ENCODE measurements around the gene RANBP9. TPM values are rescaled to one million over a fixed set of nuclear protein-coding genes. Genes with fewer than 3 reads are reported as not detected.

RANBP9 gene
- total RNA-seq, 6 experiments from 2014 or later: 14.1 to 17.9 (median 15.9) TPM

DNA sequence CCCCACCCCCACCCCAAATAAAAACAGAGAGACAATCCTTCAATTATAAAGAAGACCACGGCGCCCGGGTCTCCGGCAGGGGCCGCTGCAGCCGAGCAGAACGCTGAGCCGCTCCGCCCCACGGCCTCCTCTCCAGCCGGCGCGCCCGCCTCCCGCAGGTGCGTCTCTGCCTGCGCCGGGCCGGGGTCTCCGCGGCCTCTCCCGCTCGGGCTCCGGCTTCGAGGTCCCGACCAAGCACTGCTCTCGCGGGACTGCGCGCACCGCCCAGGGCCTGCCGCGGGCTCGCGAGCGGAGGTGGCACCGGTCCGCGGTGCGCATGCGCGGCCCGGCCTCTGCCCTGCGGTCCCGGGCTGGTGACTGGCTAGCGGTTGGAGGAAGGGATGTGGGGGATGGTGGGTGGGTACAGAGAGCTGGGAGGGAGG, 137.5 kb downstream of the RANBP9 start:
- H3K9me3 ChIP-seq: no peaks in the 10 kb centered on the region
- TF ChIP-seq CTCF (IDR thresholded peaks at IDR 0.05): peak; percentile 47 to 52 (median 48)
- TF ChIP-seq POLR2A (IDR thresholded peaks at IDR 0.05): peak; percentile 85
- no peaks in the 10 kb centered on the region for H3K27me3 ChIP-seq
- peak; percentile 88 to 95 (median 90) for ATAC-seq
- H3K36me3 ChIP-seq: no peaks in the 10 kb centered on the region
- WGBS (ENCODE audit: insufficient coverage, low coverage, low lambda C conversion rate, missing lambda C conversion rate): under 1% methylated on average over 22 of the region's 46 CpGs
- peak; percentile 96 to 98 (median 96) for DNase-seq
- intact Hi-C loops (cut with DNase I): loop anchor here in 1 of 2 donors (10.0 kb wide), 1 partner anchor 89 kb away; the partner anchor contains the start of gene GFOD1
- H3K4me1 ChIP-seq: peaks cover 0 to 45% (median 6%) of the 10 kb centered on the region in 4 donors
- H3K4me3 ChIP-seq: peak overlapping the region; percentile 77 to 89 (median 89)
- H3K27ac ChIP-seq: peak overlapping the region; percentile 95 to 98 (median 96)

- DNase-seq: peak; percentile 42 to 62 (median 54)
- peak in 2 of 4 donors; percentile 7 to 15 for ATAC-seq
- no peaks in the 10 kb centered on the region for H3K27me3 ChIP-seq
- TF ChIP-seq POLR2A (IDR thresholded peaks at IDR 0.05) (no peak), CTCF (IDR thresholded peaks at IDR 0.05) (no peak)
- peak overlapping the region; percentile 95 to 98 (median 96) for H3K27ac ChIP-seq
- H3K36me3 ChIP-seq: no peaks in the 10 kb centered on the region
- WGBS (ENCODE audit: insufficient coverage, low coverage, low lambda C conversion rate, missing lambda C conversion rate): 6% methylated on average over 14 of the region's 14 CpGs
- no peaks in the 10 kb centered on the region for H3K9me3 ChIP-seq
- H3K4me3 ChIP-seq: peak overlapping the region; percentile 77 to 89 (median 89)
- peaks cover 0 to 50% (median 8%) of the 10 kb centered on the region in 4 donors for H3K4me1 ChIP-seq
- intact Hi-C loops (cut with DNase I): loop anchor here in 1 of 2 donors (10.0 kb wide), 1 partner anchor 89 kb away; the partner anchor contains the start of gene GFOD1
Measured at GRCh38 chr6:13573669-13574110, 137.9 kb downstream of the RANBP9 start.

DNA sequence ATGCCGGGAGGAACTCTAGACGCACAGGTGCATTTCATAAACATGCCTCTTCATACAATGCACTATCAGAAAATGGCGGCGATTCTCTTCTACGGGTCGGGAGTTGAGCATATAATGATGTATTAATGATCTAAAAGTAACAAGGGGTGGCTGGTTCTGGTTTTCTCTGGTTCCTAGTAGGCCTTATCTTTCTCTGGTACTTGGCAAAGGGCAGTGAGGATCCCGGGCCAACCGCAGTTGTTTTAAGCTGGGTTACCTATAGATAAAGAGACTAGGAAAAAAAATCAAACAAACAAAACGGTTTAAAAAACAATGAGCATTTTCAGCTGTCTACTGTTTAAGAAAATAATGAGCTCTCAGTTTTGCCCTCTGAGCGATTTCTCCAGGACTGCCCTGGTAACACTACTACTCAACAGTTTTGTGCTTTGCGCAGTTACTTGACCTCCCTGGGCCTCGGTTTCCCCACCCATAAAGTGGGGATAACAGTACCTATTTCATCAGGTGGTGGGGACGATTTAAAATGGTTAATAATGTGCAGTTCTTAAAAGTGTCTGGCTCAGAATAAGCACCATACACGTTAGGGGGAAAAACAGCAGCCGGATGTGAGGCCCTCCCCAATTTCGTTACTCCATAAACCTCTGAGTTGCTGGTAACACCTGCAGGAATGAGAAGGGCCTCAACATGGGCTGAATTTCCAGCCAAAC, 138.5 kb downstream of the RANBP9 start:
- H3K27ac ChIP-seq: peak overlapping the region; percentile 95 to 98 (median 96)
- 43% methylated on average over 12 of the region's 16 CpGs for WGBS (ENCODE audit: insufficient coverage, low coverage, low lambda C conversion rate, missing lambda C conversion rate)
- peaks cover 0 to 53% (median 9%) of the 10 kb centered on the region in 4 donors for H3K4me1 ChIP-seq

DNA sequence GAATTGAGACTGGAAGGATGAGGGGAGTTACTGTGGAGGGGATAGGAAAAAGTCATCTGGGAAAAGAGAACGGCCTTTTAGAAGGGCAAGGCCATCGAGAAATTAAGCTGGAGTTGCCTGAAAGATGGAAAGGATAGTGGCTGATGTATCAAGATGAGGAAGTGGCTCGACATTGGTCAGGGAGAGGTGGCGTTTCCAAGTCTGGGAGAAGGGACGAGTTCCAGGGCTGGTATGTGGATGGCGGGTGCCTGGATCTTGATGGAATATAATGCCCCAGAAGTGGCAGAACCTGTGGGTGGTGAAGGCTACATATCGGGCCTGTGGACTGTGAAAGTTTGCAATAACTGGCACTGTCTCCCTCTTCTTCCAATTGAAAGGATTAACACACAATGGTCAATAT, 139.4 kb downstream of the RANBP9 start:
- H3K4me1 ChIP-seq: peaks cover 0 to 54% (median 9%) of the 10 kb centered on the region in 4 donors
- peak overlapping the region in 1 of 3 donors; percentile 95 for H3K27ac ChIP-seq
- H3K4me3 ChIP-seq: no peak overlapping the region
- TF ChIP-seq POLR2A (IDR thresholded peaks at IDR 0.05) (no peak), CTCF (IDR thresholded peaks at IDR 0.05) (no peak)
- ATAC-seq: no peak
- WGBS (ENCODE audit: insufficient coverage, low coverage, low lambda C conversion rate, missing lambda C conversion rate): 82% methylated on average over 7 of the region's 7 CpGs
- no peak for DNase-seq
- no peaks in the 10 kb centered on the region for H3K36me3 ChIP-seq
- no peaks in the 10 kb centered on the region for H3K27me3 ChIP-seq
- H3K9me3 ChIP-seq: no peaks in the 10 kb centered on the region
- intact Hi-C loops (cut with DNase I): loop anchor here in 1 of 2 donors (10.0 kb wide), 1 partner anchor 87 kb away; the partner anchor contains the start of gene GFOD1

More for the DNA sequence above, 138.5 kb downstream of the RANBP9 start:
- intact Hi-C loops (cut with DNase I): loop anchor here in 1 of 2 donors (10.0 kb wide), 1 partner anchor 88 kb away; the partner anchor contains the start of gene GFOD1
- peak overlapping the region; percentile 77 to 89 (median 89) for H3K4me3 ChIP-seq
- H3K27me3 ChIP-seq: no peaks in the 10 kb centered on the region
- ATAC-seq (no peak), DNase-seq (no peak)
- no peak for TF ChIP-seq CTCF (IDR thresholded peaks at IDR 0.05)
- no peak for TF ChIP-seq POLR2A (IDR thresholded peaks at IDR 0.05)
- no peaks in the 10 kb centered on the region for H3K36me3 ChIP-seq
- H3K9me3 ChIP-seq: no peaks in the 10 kb centered on the region

Other genes starting within 250 kb of the RANBP9 start
- gene GFOD1, start 224.2 kb downstream of the RANBP9 start, total RNA-seq: 1 to 10 TPM; 5.4 to 8.5 (median 7.5) TPM
- 10 to 100 TPM in 4 of 6 experiments, 1 to 10 TPM in 2; 9.3 to 28.3 (median 15.5) TPM for gene SIRT5, start 137.2 kb downstream of the RANBP9 start, total RNA-seq
- gene NOL7, start 96.5 kb downstream of the RANBP9 start, total RNA-seq: 10 to 100 TPM; 12.9 to 68.2 (median 25.1) TPM
- 10 to 100 TPM; 12.7 to 17.8 (median 15.2) TPM for gene MCUR1, start 102.7 kb upstream of the RANBP9 start, total RNA-seq
- not detected for gene RNF182, start 213.1 kb upstream of the RANBP9 start, total RNA-seq

Data from right lobe of liver (tissue), 6 donors.